ENCODE measurements around the gene BANP. TPM values are rescaled to one million over a fixed set of nuclear protein-coding genes. Genes with fewer than 3 reads are reported as not detected.
A peak's percentile ranks its signal among the peaks of the same experiment; 100 is the strongest.
"Not testable (repeated sequence)": the region's sequence is repeated elsewhere in the genome, so short reads cannot be mapped to it uniquely, and the experiment has no call there.

BANP gene
- total RNA-seq, 1 donor from 2014 or later: 29.7 TPM

DNA sequence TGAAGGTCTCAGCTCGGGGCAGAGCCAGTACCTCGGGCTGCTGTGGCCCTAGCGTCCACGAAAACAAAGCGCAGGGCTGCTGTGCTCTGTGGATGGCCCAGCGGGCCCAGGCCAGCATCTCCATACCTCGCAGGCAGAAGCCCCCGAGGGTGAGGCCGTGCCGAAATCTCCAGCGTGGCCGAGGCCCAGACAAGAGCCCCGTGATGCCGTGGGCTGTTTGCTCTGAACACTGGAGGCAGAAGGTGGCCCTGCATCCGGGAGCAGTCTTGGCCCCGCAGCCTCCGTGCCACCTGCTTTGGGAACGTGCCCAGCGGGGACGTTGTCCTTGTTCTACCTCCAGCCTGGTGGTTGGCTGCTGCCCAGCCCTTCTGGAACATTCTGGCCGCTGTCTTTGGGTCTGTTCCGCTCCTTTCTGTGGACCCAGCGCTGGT lies 121.4 kb downstream of the BANP start:
- no peaks in the 10 kb centered on the region for H3K4me1 ChIP-seq
- no peaks in the 10 kb centered on the region for H3K9me3 ChIP-seq
- no peak overlapping the region for H3K27ac ChIP-seq
- no peak for ATAC-seq
- H3K27me3 ChIP-seq (ENCODE audit: low read depth): no peaks in the 10 kb centered on the region
- DNase-seq: peak; percentile 36
- H3K4me3 ChIP-seq: no peak overlapping the region
- TF ChIP-seq, protein P1, sequence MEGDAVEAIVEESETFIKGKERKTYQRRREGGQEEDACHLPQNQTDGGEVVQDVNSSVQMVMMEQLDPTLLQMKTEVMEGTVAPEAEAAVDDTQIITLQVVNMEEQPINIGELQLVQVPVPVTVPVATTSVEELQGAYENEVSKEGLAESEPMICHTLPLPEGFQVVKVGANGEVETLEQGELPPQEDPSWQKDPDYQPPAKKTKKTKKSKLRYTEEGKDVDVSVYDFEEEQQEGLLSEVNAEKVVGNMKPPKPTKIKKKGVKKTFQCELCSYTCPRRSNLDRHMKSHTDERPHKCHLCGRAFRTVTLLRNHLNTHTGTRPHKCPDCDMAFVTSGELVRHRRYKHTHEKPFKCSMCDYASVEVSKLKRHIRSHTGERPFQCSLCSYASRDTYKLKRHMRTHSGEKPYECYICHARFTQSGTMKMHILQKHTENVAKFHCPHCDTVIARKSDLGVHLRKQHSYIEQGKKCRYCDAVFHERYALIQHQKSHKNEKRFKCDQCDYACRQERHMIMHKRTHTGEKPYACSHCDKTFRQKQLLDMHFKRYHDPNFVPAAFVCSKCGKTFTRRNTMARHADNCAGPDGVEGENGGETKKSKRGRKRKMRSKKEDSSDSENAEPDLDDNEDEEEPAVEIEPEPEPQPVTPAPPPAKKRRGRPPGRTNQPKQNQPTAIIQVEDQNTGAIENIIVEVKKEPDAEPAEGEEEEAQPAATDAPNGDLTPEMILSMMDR (IDR thresholded peaks at IDR 0.05): no peak
- peaks cover 61% of the 10 kb centered on the region for H3K36me3 ChIP-seq
- intact Hi-C loops (cut with DNase I): no loop called here

DNA sequence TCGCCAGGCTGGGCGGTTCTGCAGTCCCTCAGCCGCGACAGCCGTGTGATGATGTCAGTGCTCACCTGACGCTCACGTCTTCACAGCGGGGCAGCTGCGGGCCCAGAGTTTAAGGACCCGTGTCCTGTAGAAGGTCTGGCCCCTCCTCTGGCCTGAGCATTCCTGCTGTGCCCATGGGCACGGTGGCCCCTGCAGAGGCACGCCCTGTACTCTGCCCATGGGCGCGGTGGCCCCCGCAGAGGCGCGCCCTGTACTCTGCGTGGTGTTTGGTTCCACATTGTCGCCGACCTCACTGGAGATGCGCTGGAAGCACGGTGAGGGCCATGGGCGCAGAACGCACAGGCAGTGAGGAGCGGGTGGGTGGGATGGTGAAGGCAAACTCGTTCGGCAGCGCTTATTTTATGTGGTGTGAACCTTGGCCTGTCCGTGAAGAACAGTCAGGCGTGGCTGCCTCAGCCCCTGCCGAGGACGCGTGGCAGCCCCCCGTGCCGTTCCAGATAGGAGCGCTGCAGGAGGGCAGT lies 122.0 kb downstream of the BANP start:
- H3K36me3 ChIP-seq: peaks cover 68% of the 10 kb centered on the region
- H3K27ac ChIP-seq: no peak overlapping the region
- H3K9me3 ChIP-seq: no peaks in the 10 kb centered on the region
- H3K4me3 ChIP-seq: no peak overlapping the region
- ATAC-seq (no peak), DNase-seq (peak; percentile 31)
- H3K27me3 ChIP-seq (ENCODE audit: low read depth): no peaks in the 10 kb centered on the region
- TF ChIP-seq, protein P1 (IDR thresholded peaks at IDR 0.05): no peak
- H3K4me1 ChIP-seq: no peaks in the 10 kb centered on the region
- intact Hi-C loops (cut with DNase I): no loop called here

DNA sequence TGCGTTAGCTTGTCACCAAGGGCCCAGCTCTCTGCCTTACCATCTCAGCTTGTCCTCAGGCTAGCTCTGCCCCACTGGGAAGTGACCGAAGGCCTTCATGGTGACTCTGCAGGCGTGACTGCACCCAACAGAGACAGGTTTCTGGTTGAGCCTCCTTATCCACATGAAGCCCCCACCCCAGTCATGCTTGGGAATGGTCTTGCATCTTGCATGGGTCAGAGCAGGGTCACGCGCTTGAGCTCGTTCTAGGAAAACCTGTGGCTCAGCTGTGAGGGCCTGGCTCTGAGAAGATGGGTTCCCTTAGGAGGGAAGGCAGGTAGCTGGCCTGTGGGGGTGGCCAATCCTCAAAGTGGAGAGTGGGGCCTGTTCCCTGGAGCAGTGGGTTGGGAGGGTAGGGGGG lies 122.8 kb downstream of the BANP start:
- Histone ChIP-seq H3K4me3 (no peak overlapping the region), H3K9me3 (no peaks in the 10 kb centered on the region), H3K4me1 (no peaks in the 10 kb centered on the region), H3K27ac (no peak overlapping the region), H3K27me3 (ENCODE audit: low read depth) (no peaks in the 10 kb centered on the region), H3K36me3 (peaks cover 71% of the 10 kb centered on the region)
- intact Hi-C loops (cut with DNase I): no loop called here
- DNase-seq (peak; percentile 33), ATAC-seq (no peak)
- TF ChIP-seq, protein P1 (IDR thresholded peaks at IDR 0.05): no peak

DNA sequence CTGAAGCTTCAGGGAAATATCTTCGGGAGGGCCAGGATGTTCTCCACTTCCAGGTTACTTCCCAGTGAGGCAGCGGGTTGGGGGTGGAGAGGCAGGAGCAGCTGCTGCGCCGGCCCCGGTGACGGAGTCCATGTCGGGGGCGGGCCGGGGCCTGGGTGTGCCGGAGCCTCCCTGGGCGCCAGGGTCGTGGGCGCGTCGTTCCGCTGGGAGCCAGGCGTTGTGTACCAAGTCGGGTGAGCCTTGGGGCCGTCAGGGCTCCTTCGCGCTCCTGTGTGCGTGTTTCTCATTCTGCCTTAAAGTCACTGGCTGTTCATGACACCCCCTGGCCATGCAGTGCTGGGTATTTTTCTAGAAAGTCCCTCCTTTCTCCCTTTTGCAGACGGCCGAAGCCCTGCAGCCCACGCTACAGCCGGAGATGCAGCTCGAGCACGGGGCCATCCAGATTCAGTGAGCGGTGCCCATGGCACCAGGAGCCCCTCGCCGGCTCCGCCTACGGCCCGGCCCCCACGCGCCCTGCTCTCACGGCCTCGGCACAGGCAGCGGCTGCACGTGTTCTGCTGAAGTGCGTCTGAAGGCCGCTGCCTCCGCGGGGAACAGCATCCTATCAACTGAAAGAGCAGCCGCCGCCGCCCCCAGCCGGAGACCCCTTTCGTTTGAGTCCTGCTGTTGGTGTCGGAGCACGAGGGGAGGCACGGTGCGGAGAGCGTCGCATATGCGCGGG lies 125.1 kb downstream of the BANP start:
- TF ChIP-seq, protein P1 (IDR thresholded peaks at IDR 0.05): no peak
- Histone ChIP-seq H3K4me1 (no peaks in the 10 kb centered on the region), H3K27ac (no peak overlapping the region), H3K27me3 (ENCODE audit: low read depth) (no peaks in the 10 kb centered on the region), H3K9me3 (no peaks in the 10 kb centered on the region), H3K36me3 (peaks cover 50% of the 10 kb centered on the region), H3K4me3 (no peak overlapping the region)
- intact Hi-C loops (cut with DNase I): no loop called here
- no peak for ATAC-seq
- DNase-seq: peak; percentile 38

DNA sequence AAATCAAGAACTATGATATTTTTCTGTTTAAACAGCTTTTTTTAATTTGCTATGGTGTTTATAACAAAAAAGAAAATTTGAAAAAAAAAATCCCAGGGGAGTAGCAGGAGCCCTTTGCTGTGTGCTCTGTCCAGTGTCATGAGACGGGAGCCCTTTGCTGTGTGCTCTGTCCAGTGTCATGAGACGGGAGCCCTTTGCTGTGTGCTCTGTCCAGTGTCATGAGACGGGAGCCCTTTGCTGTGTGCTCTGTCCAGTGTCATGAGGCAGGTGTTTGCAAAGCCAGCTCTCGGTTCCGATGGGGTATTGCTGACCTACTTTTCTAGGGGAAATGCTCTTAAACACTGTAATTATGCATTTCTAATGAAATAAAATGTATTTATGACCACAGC lies 125.7 kb downstream of the BANP start:
- DNase-seq; H3K4me1 ChIP-seq; ATAC-seq; H3K27ac ChIP-seq; H3K27me3 ChIP-seq (ENCODE audit: low read depth); intact Hi-C loops (cut with DNase I); H3K9me3 ChIP-seq; H3K4me3 ChIP-seq: not testable (repeated sequence)
- peaks cover 47% of the 10 kb centered on the region for H3K36me3 ChIP-seq

DNA sequence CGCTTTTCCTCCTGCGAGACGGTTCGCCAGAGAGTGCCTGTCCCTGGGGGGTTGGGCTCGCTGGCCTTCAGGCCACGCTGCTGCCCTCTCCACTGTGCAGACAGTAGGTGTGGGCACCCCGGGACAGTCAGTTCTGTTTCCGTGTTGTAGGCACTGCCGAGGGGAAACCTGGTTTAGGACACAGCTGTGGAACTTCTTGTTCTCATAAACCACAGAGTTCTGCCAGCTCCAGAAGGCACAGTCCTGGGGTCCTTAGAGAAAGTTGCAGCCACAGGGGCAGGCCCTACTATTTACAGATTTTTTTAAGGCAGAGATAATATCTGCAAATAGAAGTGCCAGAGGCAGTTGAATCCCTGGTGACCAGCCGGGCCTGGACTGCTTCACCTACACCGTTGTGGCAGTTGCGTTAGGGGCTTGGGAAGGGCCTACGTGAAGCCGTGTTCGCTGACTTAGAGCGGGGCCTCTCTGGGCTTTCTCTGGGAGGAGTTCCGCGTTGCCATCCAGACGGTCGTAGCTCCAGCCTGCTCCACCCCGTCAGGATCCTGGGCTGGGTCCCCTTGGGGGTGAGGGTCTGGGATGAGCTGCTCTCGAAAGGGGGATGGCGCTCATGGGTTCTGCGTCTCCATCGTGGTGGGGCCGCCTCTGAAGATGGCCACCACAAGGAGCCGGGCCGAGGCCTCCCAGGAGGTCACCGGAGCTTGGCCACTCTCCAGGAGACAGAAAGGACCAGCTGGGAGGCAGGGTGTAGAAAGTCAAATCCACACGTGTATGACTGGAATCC lies 126.3 kb downstream of the BANP start:
- Histone ChIP-seq H3K27me3 (ENCODE audit: low read depth) (no peaks in the 10 kb centered on the region), H3K36me3 (peaks cover 41% of the 10 kb centered on the region), H3K27ac (no peak overlapping the region), H3K4me3 (no peak overlapping the region), H3K9me3 (no peaks in the 10 kb centered on the region), H3K4me1 (no peaks in the 10 kb centered on the region)
- DNase-seq: peak; percentile 31
- ATAC-seq: no peak
- intact Hi-C loops (cut with DNase I): no loop called here
- TF ChIP-seq, protein P1 (IDR thresholded peaks at IDR 0.05): no peak

All from lower lobe of right lung (tissue), 2 donors.